Endothelial cell of umbilical vein (primary cell): ENCODE measurements around the gene PINK1. TPM values are rescaled to one million over a fixed set of nuclear protein-coding genes. Genes with fewer than 3 reads are reported as not detected.
"Not testable (repeated sequence)": the region's sequence is repeated elsewhere in the genome, so short reads cannot be mapped to it uniquely, and the experiment has no call there.

Experiments
- BruUV-seq: library from RNA; stranded (reverse); fragments of 400-500 nt; replicated peaks from 2 replicates; lab custom pipeline; 2021; lab: Mats Ljungman, UMichigan
- CTCF ChIA-PET: fragments of 300-600, 350-600 bp; sonication (Branson Sonifier 250); formaldehyde crosslinking; loops from one replicate; lab custom pipeline; 2021; ENCODE audit warnings: antibody characterized with exemption, inconsistent platforms; lab: Charles Lee
- POLR2A ChIA-PET: fragments of 300-600, 350-600 bp; sonication (Branson Sonifier 250); formaldehyde crosslinking; loops from one replicate; lab custom pipeline; 2021; ENCODE audit warnings: antibody characterized with exemption, inconsistent platforms; lab: Charles Lee
- DNase-seq: peaks from one replicate; pipeline ENCODE4 v3.0.0-alpha.2; 2011; ENCODE audit warnings: low read depth, low spot score
- FAIRE-seq: peaks from 2 replicates; lab custom pipeline; 2011; peaks lifted over from hg19 to GRCh38; lab: Jason Lieb, UNC
- H2AFZ ChIP-seq: 2 replicates; pipeline ENCODE4 v1.6.0; 2012; ENCODE audit warnings: low read depth, low read length, control low read depth, inconsistent platforms
- H3K27ac ChIP-seq: 2 replicates; pipeline ENCODE4 v1.5.1; 2011; ENCODE audit warnings: low read depth, mild to moderate bottlenecking, control low read depth, low read length, moderate library complexity; ENCODE audit not compliant: insufficient read depth
- H3K27me3 ChIP-seq, 2 experiments: 2 replicates each; pipeline versions ENCODE4 v1.6.0 to v1.6.1; 2011; ENCODE audit warnings: low read length in 2 of 2, mixed read lengths in 1 of 2; ENCODE audit not compliant: control insufficient read depth in 2 of 2, insufficient read depth in 2 of 2
- H3K36me3 ChIP-seq, 2 experiments: 2 replicates in 1 of 2; 3 replicates in 1 of 2; pipeline ENCODE4 v1.5.1; 2011; ENCODE audit warnings: low read length in 2 of 2, mild to moderate bottlenecking in 1 of 2, moderate library complexity in 1 of 2; ENCODE audit not compliant: control insufficient read depth in 2 of 2, insufficient read depth in 2 of 2; ENCODE audit errors: extremely low read depth in 1 of 2
- H3K4me1 ChIP-seq: 3 replicates; pipeline ENCODE4 v1.5.1; 2011; ENCODE audit warnings: mild to moderate bottlenecking, low read length; ENCODE audit not compliant: control insufficient read depth, insufficient read depth; ENCODE audit errors: extremely low read depth
- H3K4me2 ChIP-seq: 2 replicates; pipeline ENCODE4 v1.6.1; 2011; ENCODE audit warnings: low read length, control low read depth, mixed read lengths; ENCODE audit not compliant: insufficient read depth
- H3K4me3 ChIP-seq, 3 experiments: fragments of 200-600 bp in 1 of 3; sonication (generic), shearing (Covaris generic) in 1 of 3; replicated peaks in 1 of 3; 2 replicates each; pipeline ENCODE4 v1.5.1; 2011 to 2016; ENCODE audit warnings: control low read depth in 3 of 3, low read length in 3 of 3, mild to moderate bottlenecking in 2 of 3, inconsistent platforms in 1 of 3, low read depth in 1 of 3, moderate library complexity in 1 of 3; ENCODE audit not compliant: insufficient read depth in 1 of 3
- H3K79me2 ChIP-seq: 2 replicates; pipeline ENCODE4 v1.6.0; 2012; ENCODE audit warnings: low read length, inconsistent platforms; ENCODE audit not compliant: control insufficient read depth, insufficient read depth
- H3K9ac ChIP-seq: replicated peaks from 2 replicates; pipeline ENCODE3; 2011; ENCODE audit warnings: low read length, control low read depth; ENCODE audit not compliant: insufficient read depth; ENCODE audit errors: extremely low read depth
- H3K9me1 ChIP-seq: replicated peaks from 3 replicates; pipeline ENCODE4 v1.6.0; 2011; ENCODE audit warnings: mild to moderate bottlenecking, low read length; ENCODE audit not compliant: control insufficient read depth, insufficient read depth; ENCODE audit errors: extremely low read depth
- H3K9me3 ChIP-seq: replicated peaks from 2 replicates; pipeline ENCODE4 v1.5.1; 2012; ENCODE audit warnings: low read length, inconsistent platforms; ENCODE audit not compliant: control insufficient read depth, insufficient read depth
- H4K20me1 ChIP-seq: replicated peaks from 2 replicates; pipeline ENCODE3; 2011; ENCODE audit warnings: mild to moderate bottlenecking, low read length; ENCODE audit not compliant: control insufficient read depth, insufficient read depth; ENCODE audit errors: extremely low read depth
- EZH2 ChIP-seq: IDR thresholded peaks from 2 replicates; pipeline ENCODE4 v1.6.1; 2012; ENCODE audit warnings: borderline replicate concordance, low read depth, mild to moderate bottlenecking, moderate library complexity, low read length, inconsistent platforms; ENCODE audit not compliant: severe bottlenecking
- FOS ChIP-seq: IDR thresholded peaks from 2 replicates; pipeline ENCODE4 v1.6.1; 2011; ENCODE audit warnings: mild to moderate bottlenecking, low read length, moderate library complexity, borderline replicate concordance; ENCODE audit not compliant: insufficient read depth
- GATA2 ChIP-seq: IDR thresholded peaks from 2 replicates; pipeline ENCODE4 v1.7.0; 2011; ENCODE audit warnings: low read depth, mild to moderate bottlenecking, moderate library complexity, mixed read lengths, low read length; ENCODE audit not compliant: insufficient read length, insufficient read depth
- JUN ChIP-seq: IDR thresholded peaks from 2 replicates; pipeline ENCODE4 v1.6.1; 2011; ENCODE audit warnings: borderline replicate concordance, low read depth; ENCODE audit not compliant: insufficient read length, insufficient read depth
- MAX ChIP-seq: IDR thresholded peaks from 2 replicates; pipeline ENCODE4 v1.6.1; 2011; ENCODE audit not compliant: insufficient read depth, insufficient read length
- MYC ChIP-seq: IDR thresholded peaks from one replicate; pipeline ENCODE4 v1.6.1; 2011; ENCODE audit warnings: mild to moderate bottlenecking, low read depth, low read length
- POLR2A ChIP-seq: IDR thresholded peaks from 2 replicates; pipeline ENCODE4 v1.6.1; 2012; ENCODE audit warnings: low read depth, mild to moderate bottlenecking, control low read depth, low read length
- POLR2AphosphoS5 ChIP-seq: IDR thresholded peaks from 2 replicates; pipeline ENCODE4 v1.6.1; 2012; ENCODE audit warnings: low read depth, mild to moderate bottlenecking, control low read depth, low read length, moderate library complexity; ENCODE audit not compliant: insufficient read depth
- dilution Hi-C: fragments of 300-500 bp; cut with MboI; formaldehyde crosslinking; loops from one replicate; pipeline ENCODE4 v1.15.0; 2019; ENCODE audit warnings: low sequenced_read_pairs; ENCODE audit not compliant: extremely low pct_ligation_motif_present
- intact Hi-C: fragments of 100-400 bp; cut with micrococcal nuclease; formaldehyde crosslinking; loops from one replicate; pipeline ENCODE4 v1.10.0; 2022
- polyA plus RNA-seq, 4 experiments: library from polyadenylated mRNA; depleted of rRNA in 3 of 4; stranded (reverse) in 3 of 4; unstranded in 1 of 4; fragments of >200 nt; gene quantifications; 2 replicates each; pipeline versions ENCODE4 v1.2.1 to v1.2.3, GENCODE V29; 2011 to 2012; ENCODE audit warnings: missing spikeins in 1 of 4
- total RNA-seq: library from RNA; stranded (reverse); gene quantifications from 2 replicates; pipeline ENCODE4 v1.2.3, GENCODE V29; 2021
- TF ChIP-seq, protein P1 (sequence below), 2 donors: IDR thresholded peaks; 1 replicate in 1 of 2; 2 replicates in 1 of 2; pipeline ENCODE4 v1.5.1; 2011; ENCODE audit warnings: low read length in 2 of 2, mild to moderate bottlenecking in 2 of 2, moderate library complexity in 2 of 2, control low read depth in 1 of 2, inconsistent platforms in 1 of 2, low read depth in 1 of 2; ENCODE audit not compliant: insufficient read depth in 1 of 2; ENCODE audit errors: extremely low read depth in 1 of 2

The PINK1 gene
- total and polyA plus RNA-seq, 2 donors (not counting 3 experiments of a cell fraction or from before 2014, with no cell fraction given): 27.3 to 27.9 TPM

DNA sequence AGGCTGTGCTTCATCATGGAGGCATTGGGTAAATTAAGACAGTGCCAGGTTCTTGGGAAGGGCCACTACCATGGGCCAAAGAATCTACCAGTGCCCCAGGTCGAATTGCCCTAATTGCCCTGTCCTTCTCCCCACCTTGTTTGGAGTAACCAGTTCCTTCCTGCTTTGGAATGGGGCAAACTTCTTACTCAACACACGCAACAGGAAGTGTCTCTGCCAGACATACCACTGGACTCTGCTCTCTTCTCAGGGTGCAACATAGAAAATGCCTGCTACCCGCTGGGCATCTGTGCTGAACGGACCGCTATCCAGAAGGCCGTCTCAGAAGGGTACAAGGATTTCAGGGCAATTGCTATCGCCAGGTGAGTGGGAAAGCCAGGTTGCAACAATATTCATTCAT, 28.6 kb upstream of the PINK1 start:
- intact Hi-C loops (no loop called here), dilution Hi-C loops (no loop called here)
- H3K36me3 ChIP-seq: no peaks in the 10 kb centered on the region
- H3K79me2 ChIP-seq: no peaks in the 10 kb centered on the region
- no peak overlapping the region for H3K9ac ChIP-seq
- H3K9me1 ChIP-seq: no peaks in the 10 kb centered on the region
- peaks cover 0 to 2% of the 10 kb centered on the region in 2 experiments for H3K27me3 ChIP-seq
- FAIRE-seq (no peak), DNase-seq (no peak)
- H3K4me3 ChIP-seq: no peak overlapping the region
- H3K4me1 ChIP-seq: peaks cover 6% of the 10 kb centered on the region
- TF ChIP-seq POLR2A (no peak), EZH2 (no peak), JUN (no peak), GATA2 (no peak), FOS (no peak), POLR2AphosphoS5 (no peak), MYC (no peak), MAX (no peak)
- TF ChIP-seq, protein P1, sequence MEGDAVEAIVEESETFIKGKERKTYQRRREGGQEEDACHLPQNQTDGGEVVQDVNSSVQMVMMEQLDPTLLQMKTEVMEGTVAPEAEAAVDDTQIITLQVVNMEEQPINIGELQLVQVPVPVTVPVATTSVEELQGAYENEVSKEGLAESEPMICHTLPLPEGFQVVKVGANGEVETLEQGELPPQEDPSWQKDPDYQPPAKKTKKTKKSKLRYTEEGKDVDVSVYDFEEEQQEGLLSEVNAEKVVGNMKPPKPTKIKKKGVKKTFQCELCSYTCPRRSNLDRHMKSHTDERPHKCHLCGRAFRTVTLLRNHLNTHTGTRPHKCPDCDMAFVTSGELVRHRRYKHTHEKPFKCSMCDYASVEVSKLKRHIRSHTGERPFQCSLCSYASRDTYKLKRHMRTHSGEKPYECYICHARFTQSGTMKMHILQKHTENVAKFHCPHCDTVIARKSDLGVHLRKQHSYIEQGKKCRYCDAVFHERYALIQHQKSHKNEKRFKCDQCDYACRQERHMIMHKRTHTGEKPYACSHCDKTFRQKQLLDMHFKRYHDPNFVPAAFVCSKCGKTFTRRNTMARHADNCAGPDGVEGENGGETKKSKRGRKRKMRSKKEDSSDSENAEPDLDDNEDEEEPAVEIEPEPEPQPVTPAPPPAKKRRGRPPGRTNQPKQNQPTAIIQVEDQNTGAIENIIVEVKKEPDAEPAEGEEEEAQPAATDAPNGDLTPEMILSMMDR (IDR thresholded peaks at IDR 0.05; ENCODE audit: extremely low read depth in 1 of 2, insufficient read depth in 1 of 2, low read depth in 1 of 2, low read length in 2 of 2): no peak
- H3K27ac ChIP-seq: no peak overlapping the region
- no TSS peak for BruUV-seq
- H3K9me3 ChIP-seq: no peaks in the 10 kb centered on the region
- no peak overlapping the region for H3K4me2 ChIP-seq
- no peaks in the 10 kb centered on the region for H4K20me1 ChIP-seq
- CTCF ChIA-PET: no interaction called here
- POLR2A ChIA-PET: no interaction called here
- no peak overlapping the region for H2AFZ ChIP-seq

GRCh38 chr1:20606801-20607570, 26.3 kb upstream of the PINK1 start:
- H3K4me3 ChIP-seq, H3K9ac ChIP-seq, intact Hi-C loops, FAIRE-seq, H2AFZ ChIP-seq, H4K20me1 ChIP-seq, H3K27me3 ChIP-seq, H3K36me3 ChIP-seq, H3K9me3 ChIP-seq, DNase-seq, H3K9me1 ChIP-seq, H3K4me1 ChIP-seq, dilution Hi-C loops, H3K4me2 ChIP-seq, H3K79me2 ChIP-seq, BruUV-seq, POLR2A ChIA-PET, H3K27ac ChIP-seq: not testable (repeated sequence)
- CTCF ChIA-PET: interaction anchor here (2.2 kb wide), 1 partner anchor 12 kb away, joined by 8 read pairs; no protein-coding TSS in a partner anchor
